K562 (cell line): Measurements from ENCODE around the gene MED16.

Experiments
- FOXK2 ChIP-seq, 2 experiments: fragments of 450-650 bp; IDR thresholded peaks in 1 of 2; conservative IDR thresholded peaks in 1 of 2; 2 replicates each; pipeline ENCODE4 v1.6.1; 2016; ENCODE audit warnings: low read depth in 2 of 2, mild to moderate bottlenecking in 1 of 2
- KAT7 ChIP-seq: sonication (generic); formaldehyde crosslinking; IDR thresholded peaks from 2 replicates; pipeline ENCODE4 v1.8.0; 2022; ENCODE audit warnings: missing genetic modification reagents, mild to moderate bottlenecking, borderline replicate concordance
- TCF7L2 ChIP-seq: fragments of 150-350 bp; IDR thresholded peaks from 2 replicates; pipeline ENCODE4 v1.6.1; 2016; ENCODE audit warnings: low read depth, mild to moderate bottlenecking, low read length, moderate library complexity
- XRCC3 ChIP-seq: fragments of 450-650 bp; IDR thresholded peaks from 2 replicates; pipeline ENCODE4 v1.6.1; 2017; ENCODE audit warnings: mild to moderate bottlenecking, moderate library complexity
- ZNF239 ChIP-seq: fragments of 250-450 bp; sonication (Bioruptor Pico); IDR thresholded peaks from 2 replicates; pipeline ENCODE4 v1.4.0; 2020; ENCODE audit warnings: mild to moderate bottlenecking
- TF ChIP-seq, protein P1 (sequence below), 3 experiments: IDR thresholded peaks in 2 of 3; conservative IDR thresholded peaks in 1 of 3; 2 replicates each; pipeline ENCODE4 v1.5.1; 2011 to 2012; ENCODE audit warnings: low read length in 3 of 3, mild to moderate bottlenecking in 3 of 3, control low read depth in 2 of 3, improper control_type of control experiment in 1 of 3, inconsistent platforms in 1 of 3, low read depth in 1 of 3, mixed read lengths in 1 of 3, moderate library complexity in 1 of 3; ENCODE audit not compliant: insufficient read depth in 2 of 3
- TF ChIP-seq, protein P2 (sequence below), 2 experiments: fragments of 450-650 bp in 1 of 2; sonication (generic) in 1 of 2; formaldehyde crosslinking in 1 of 2; IDR thresholded peaks in 1 of 2; conservative IDR thresholded peaks in 1 of 2; 2 replicates each; pipeline versions ENCODE4 v1.6.1 to v1.8.1; 2016 to 2023; ENCODE audit warnings: mild to moderate bottlenecking in 2 of 2, moderate library complexity in 2 of 2, inconsistent platforms in 1 of 2, missing genetic modification reagents in 1 of 2
- TF ChIP-seq, protein P3 (sequence below): sonication (generic); formaldehyde crosslinking; IDR thresholded peaks from 2 replicates; pipeline ENCODE4 v1.8.1; 2023; ENCODE audit warnings: mild to moderate bottlenecking, missing genetic modification reagents, moderate library complexity

DNA sequence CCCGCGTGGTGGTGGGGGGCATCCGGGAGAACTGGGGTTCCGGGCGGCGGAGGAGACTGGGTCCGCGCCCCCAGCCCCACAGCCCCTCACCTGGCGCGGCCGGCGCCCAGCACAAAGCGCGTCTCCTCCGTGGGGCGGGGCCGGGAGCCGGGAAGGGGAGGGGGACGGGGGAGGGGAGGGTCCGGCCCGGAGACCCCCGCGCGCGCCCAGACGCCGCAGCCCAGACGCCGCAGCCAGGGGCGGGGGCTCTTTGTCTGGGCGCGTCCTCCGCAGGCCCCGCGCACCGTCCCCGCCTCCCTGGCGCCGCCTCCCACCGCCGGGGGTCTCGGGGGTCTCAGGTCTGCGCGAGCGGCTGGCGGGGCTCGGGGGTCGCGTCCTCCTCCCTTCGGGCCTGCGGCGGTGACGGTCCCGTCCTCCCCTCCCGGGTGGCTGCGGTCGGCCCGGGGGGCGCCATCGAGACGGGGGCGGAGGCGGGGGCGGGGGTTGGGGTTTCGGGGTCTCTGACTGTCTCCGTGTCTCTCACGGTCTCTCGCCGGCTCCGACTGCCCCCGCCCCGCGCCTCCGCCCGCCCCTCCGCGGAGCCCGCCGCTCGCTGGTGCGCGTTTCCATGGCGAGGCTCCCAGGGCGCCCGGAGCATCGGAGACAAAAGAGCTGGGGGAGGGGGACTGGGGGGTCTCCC lies 71.0 kb downstream of the MED16 start, which contains the start of gene PLPPR3:
- TF ChIP-seq, protein P1, sequence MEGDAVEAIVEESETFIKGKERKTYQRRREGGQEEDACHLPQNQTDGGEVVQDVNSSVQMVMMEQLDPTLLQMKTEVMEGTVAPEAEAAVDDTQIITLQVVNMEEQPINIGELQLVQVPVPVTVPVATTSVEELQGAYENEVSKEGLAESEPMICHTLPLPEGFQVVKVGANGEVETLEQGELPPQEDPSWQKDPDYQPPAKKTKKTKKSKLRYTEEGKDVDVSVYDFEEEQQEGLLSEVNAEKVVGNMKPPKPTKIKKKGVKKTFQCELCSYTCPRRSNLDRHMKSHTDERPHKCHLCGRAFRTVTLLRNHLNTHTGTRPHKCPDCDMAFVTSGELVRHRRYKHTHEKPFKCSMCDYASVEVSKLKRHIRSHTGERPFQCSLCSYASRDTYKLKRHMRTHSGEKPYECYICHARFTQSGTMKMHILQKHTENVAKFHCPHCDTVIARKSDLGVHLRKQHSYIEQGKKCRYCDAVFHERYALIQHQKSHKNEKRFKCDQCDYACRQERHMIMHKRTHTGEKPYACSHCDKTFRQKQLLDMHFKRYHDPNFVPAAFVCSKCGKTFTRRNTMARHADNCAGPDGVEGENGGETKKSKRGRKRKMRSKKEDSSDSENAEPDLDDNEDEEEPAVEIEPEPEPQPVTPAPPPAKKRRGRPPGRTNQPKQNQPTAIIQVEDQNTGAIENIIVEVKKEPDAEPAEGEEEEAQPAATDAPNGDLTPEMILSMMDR (IDR thresholded peaks at IDR 0.05 in 2 of 3, conservative IDR thresholded peaks at IDR 0.05 in 1 of 3; ENCODE audit: insufficient read depth in 2 of 3, low read depth in 1 of 3, low read length in 3 of 3), result no peak
- TF ChIP-seq XRCC3 (no peak), ZNF239 (CRISPR knock-in tag) (no peak), KAT7 (CRISPR knock-in tag) (no peak), TCF7L2 (no peak), FOXK2 (conservative IDR thresholded peaks at IDR 0.05 in 1 of 2, IDR thresholded peaks at IDR 0.05 in 1 of 2; ENCODE audit: low read depth in 2 of 2) (no peak)
- TF ChIP-seq, protein P2, sequence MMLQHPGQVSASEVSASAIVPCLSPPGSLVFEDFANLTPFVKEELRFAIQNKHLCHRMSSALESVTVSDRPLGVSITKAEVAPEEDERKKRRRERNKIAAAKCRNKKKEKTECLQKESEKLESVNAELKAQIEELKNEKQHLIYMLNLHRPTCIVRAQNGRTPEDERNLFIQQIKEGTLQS (IDR thresholded peaks at IDR 0.05), result no peak
- TF ChIP-seq, protein P2 (CRISPR knock-in tag; conservative IDR thresholded peaks at IDR 0.05), result no peak
- TF ChIP-seq, protein P3, sequence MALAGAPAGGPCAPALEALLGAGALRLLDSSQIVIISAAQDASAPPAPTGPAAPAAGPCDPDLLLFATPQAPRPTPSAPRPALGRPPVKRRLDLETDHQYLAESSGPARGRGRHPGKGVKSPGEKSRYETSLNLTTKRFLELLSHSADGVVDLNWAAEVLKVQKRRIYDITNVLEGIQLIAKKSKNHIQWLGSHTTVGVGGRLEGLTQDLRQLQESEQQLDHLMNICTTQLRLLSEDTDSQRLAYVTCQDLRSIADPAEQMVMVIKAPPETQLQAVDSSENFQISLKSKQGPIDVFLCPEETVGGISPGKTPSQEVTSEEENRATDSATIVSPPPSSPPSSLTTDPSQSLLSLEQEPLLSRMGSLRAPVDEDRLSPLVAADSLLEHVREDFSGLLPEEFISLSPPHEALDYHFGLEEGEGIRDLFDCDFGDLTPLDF (CRISPR knock-in tag), result no peak
